Endothelial cell of umbilical vein (primary cell): ENCODE data around the gene HAT1. TPM values are rescaled to one million over a fixed set of nuclear protein-coding genes. Genes with fewer than 3 reads are reported as not detected.

Source experiments
- BruUV-seq: library from RNA; stranded (reverse); fragments of 400-500 nt; replicated peaks from 2 replicates; lab custom pipeline; 2021; lab: Mats Ljungman, UMichigan
- CTCF ChIA-PET: fragments of 300-600, 350-600 bp; sonication (Branson Sonifier 250); formaldehyde crosslinking; loops from one replicate; lab custom pipeline; 2021; ENCODE audit warnings: antibody characterized with exemption, inconsistent platforms; lab: Charles Lee
- POLR2A ChIA-PET: fragments of 300-600, 350-600 bp; sonication (Branson Sonifier 250); formaldehyde crosslinking; loops from one replicate; lab custom pipeline; 2021; ENCODE audit warnings: antibody characterized with exemption, inconsistent platforms; lab: Charles Lee
- DNase-seq: peaks from one replicate; pipeline ENCODE4 v3.0.0-alpha.2; 2011; ENCODE audit warnings: low read depth, low spot score
- FAIRE-seq: peaks from 2 replicates; lab custom pipeline; 2011; peaks lifted over from hg19 to GRCh38; lab: Jason Lieb, UNC
- H2AFZ ChIP-seq: 2 replicates; pipeline ENCODE4 v1.6.0; 2012; ENCODE audit warnings: low read depth, low read length, control low read depth, inconsistent platforms
- H3K27ac ChIP-seq: 2 replicates; pipeline ENCODE4 v1.5.1; 2011; ENCODE audit warnings: low read depth, mild to moderate bottlenecking, control low read depth, low read length, moderate library complexity; ENCODE audit not compliant: insufficient read depth
- H3K27me3 ChIP-seq, 2 experiments: 2 replicates each; pipeline versions ENCODE4 v1.6.0 to v1.6.1; 2011; ENCODE audit warnings: low read length in 2 of 2, mixed read lengths in 1 of 2; ENCODE audit not compliant: control insufficient read depth in 2 of 2, insufficient read depth in 2 of 2
- H3K36me3 ChIP-seq, 2 experiments: 2 replicates in 1 of 2; 3 replicates in 1 of 2; pipeline ENCODE4 v1.5.1; 2011; ENCODE audit warnings: low read length in 2 of 2, mild to moderate bottlenecking in 1 of 2, moderate library complexity in 1 of 2; ENCODE audit not compliant: control insufficient read depth in 2 of 2, insufficient read depth in 2 of 2; ENCODE audit errors: extremely low read depth in 1 of 2
- H3K4me1 ChIP-seq: 3 replicates; pipeline ENCODE4 v1.5.1; 2011; ENCODE audit warnings: mild to moderate bottlenecking, low read length; ENCODE audit not compliant: control insufficient read depth, insufficient read depth; ENCODE audit errors: extremely low read depth
- H3K4me2 ChIP-seq: 2 replicates; pipeline ENCODE4 v1.6.1; 2011; ENCODE audit warnings: low read length, control low read depth, mixed read lengths; ENCODE audit not compliant: insufficient read depth
- H3K4me3 ChIP-seq, 3 experiments: fragments of 200-600 bp in 1 of 3; sonication (generic), shearing (Covaris generic) in 1 of 3; replicated peaks in 1 of 3; 2 replicates each; pipeline ENCODE4 v1.5.1; 2011 to 2016; ENCODE audit warnings: control low read depth in 3 of 3, low read length in 3 of 3, mild to moderate bottlenecking in 2 of 3, inconsistent platforms in 1 of 3, low read depth in 1 of 3, moderate library complexity in 1 of 3; ENCODE audit not compliant: insufficient read depth in 1 of 3
- H3K79me2 ChIP-seq: 2 replicates; pipeline ENCODE4 v1.6.0; 2012; ENCODE audit warnings: low read length, inconsistent platforms; ENCODE audit not compliant: control insufficient read depth, insufficient read depth
- H3K9ac ChIP-seq: replicated peaks from 2 replicates; pipeline ENCODE3; 2011; ENCODE audit warnings: low read length, control low read depth; ENCODE audit not compliant: insufficient read depth; ENCODE audit errors: extremely low read depth
- H3K9me1 ChIP-seq: replicated peaks from 3 replicates; pipeline ENCODE4 v1.6.0; 2011; ENCODE audit warnings: mild to moderate bottlenecking, low read length; ENCODE audit not compliant: control insufficient read depth, insufficient read depth; ENCODE audit errors: extremely low read depth
- H3K9me3 ChIP-seq: replicated peaks from 2 replicates; pipeline ENCODE4 v1.5.1; 2012; ENCODE audit warnings: low read length, inconsistent platforms; ENCODE audit not compliant: control insufficient read depth, insufficient read depth
- H4K20me1 ChIP-seq: replicated peaks from 2 replicates; pipeline ENCODE3; 2011; ENCODE audit warnings: mild to moderate bottlenecking, low read length; ENCODE audit not compliant: control insufficient read depth, insufficient read depth; ENCODE audit errors: extremely low read depth
- CTCF ChIP-seq, 2 donors: IDR thresholded peaks; 1 replicate in 1 of 2; 2 replicates in 1 of 2; pipeline ENCODE4 v1.5.1; 2011; ENCODE audit warnings: low read length in 2 of 2, mild to moderate bottlenecking in 2 of 2, moderate library complexity in 2 of 2, control low read depth in 1 of 2, inconsistent platforms in 1 of 2, low read depth in 1 of 2; ENCODE audit not compliant: insufficient read depth in 1 of 2; ENCODE audit errors: extremely low read depth in 1 of 2
- EZH2 ChIP-seq: IDR thresholded peaks from 2 replicates; pipeline ENCODE4 v1.6.1; 2012; ENCODE audit warnings: borderline replicate concordance, low read depth, mild to moderate bottlenecking, moderate library complexity, low read length, inconsistent platforms; ENCODE audit not compliant: severe bottlenecking
- FOS ChIP-seq: IDR thresholded peaks from 2 replicates; pipeline ENCODE4 v1.6.1; 2011; ENCODE audit warnings: mild to moderate bottlenecking, low read length, moderate library complexity, borderline replicate concordance; ENCODE audit not compliant: insufficient read depth
- GATA2 ChIP-seq: IDR thresholded peaks from 2 replicates; pipeline ENCODE4 v1.7.0; 2011; ENCODE audit warnings: low read depth, mild to moderate bottlenecking, moderate library complexity, mixed read lengths, low read length; ENCODE audit not compliant: insufficient read length, insufficient read depth
- JUN ChIP-seq: IDR thresholded peaks from 2 replicates; pipeline ENCODE4 v1.6.1; 2011; ENCODE audit warnings: borderline replicate concordance, low read depth; ENCODE audit not compliant: insufficient read length, insufficient read depth
- MAX ChIP-seq: IDR thresholded peaks from 2 replicates; pipeline ENCODE4 v1.6.1; 2011; ENCODE audit not compliant: insufficient read depth, insufficient read length
- MYC ChIP-seq: IDR thresholded peaks from one replicate; pipeline ENCODE4 v1.6.1; 2011; ENCODE audit warnings: mild to moderate bottlenecking, low read depth, low read length
- POLR2A ChIP-seq: IDR thresholded peaks from 2 replicates; pipeline ENCODE4 v1.6.1; 2012; ENCODE audit warnings: low read depth, mild to moderate bottlenecking, control low read depth, low read length
- POLR2AphosphoS5 ChIP-seq: IDR thresholded peaks from 2 replicates; pipeline ENCODE4 v1.6.1; 2012; ENCODE audit warnings: low read depth, mild to moderate bottlenecking, control low read depth, low read length, moderate library complexity; ENCODE audit not compliant: insufficient read depth
- dilution Hi-C: fragments of 300-500 bp; cut with MboI; formaldehyde crosslinking; loops from one replicate; pipeline ENCODE4 v1.15.0; 2019; ENCODE audit warnings: low sequenced_read_pairs; ENCODE audit not compliant: extremely low pct_ligation_motif_present
- intact Hi-C: fragments of 100-400 bp; cut with micrococcal nuclease; formaldehyde crosslinking; loops from one replicate; pipeline ENCODE4 v1.10.0; 2022
- polyA plus RNA-seq, 4 experiments: library from polyadenylated mRNA; depleted of rRNA in 3 of 4; stranded (reverse) in 3 of 4; unstranded in 1 of 4; fragments of >200 nt; gene quantifications; 2 replicates each; pipeline versions ENCODE4 v1.2.1 to v1.2.3, GENCODE V29; 2011 to 2012; ENCODE audit warnings: missing spikeins in 1 of 4
- total RNA-seq: library from RNA; stranded (reverse); gene quantifications from 2 replicates; pipeline ENCODE4 v1.2.3, GENCODE V29; 2021

The HAT1 gene
- total and polyA plus RNA-seq, 2 donors (not counting 3 experiments of a cell fraction or from before 2014, with no cell fraction given) = 27.4 to 50.3 TPM

- BruUV-seq = no TSS peak
- Histone ChIP-seq H2AFZ (no peak overlapping the region), H4K20me1 (no peaks in the 10 kb centered on the region), H3K27me3 (no peaks in the 10 kb centered on the region), H3K9me1 (no peaks in the 10 kb centered on the region), H3K27ac (no peak overlapping the region), H3K36me3 (peaks cover 0 to 12% of the 10 kb centered on the region in 2 experiments), H3K9me3 (no peaks in the 10 kb centered on the region), H3K79me2 (peaks cover 1% of the 10 kb centered on the region), H3K4me3 (no peak overlapping the region), H3K4me1 (no peaks in the 10 kb centered on the region), H3K4me2 (no peak overlapping the region), H3K9ac (no peak overlapping the region)
- dilution Hi-C loops = no loop called here
- intact Hi-C loops = no loop called here
- DNase-seq = no peak
- ChIA-PET CTCF (no interaction called here), POLR2A (no interaction called here)
- no peak for TF ChIP-seq EZH2
- no peak for TF ChIP-seq FOS
- TF ChIP-seq POLR2AphosphoS5 = no peak
- TF ChIP-seq GATA2 = no peak
- no peak for TF ChIP-seq MYC
- TF ChIP-seq JUN = no peak
- TF ChIP-seq CTCF (IDR thresholded peaks at IDR 0.05; ENCODE audit: extremely low read depth in 1 of 2, insufficient read depth in 1 of 2, low read depth in 1 of 2, low read length in 2 of 2) = no peak
- TF ChIP-seq MAX = no peak
- TF ChIP-seq POLR2A = no peak
- FAIRE-seq = no peak
Measured at GRCh38 chr2:171966688-171967087, 44.4 kb downstream of the HAT1 start.
